DND-41 (cell line): ENCODE data around the gene CDK19.

Experiments
- EZH2 ChIP-seq: IDR thresholded peaks from 3 replicates; pipeline ENCODE4 v1.6.1; 2012; ENCODE audit warnings: borderline replicate concordance, low read depth, mild to moderate bottlenecking, moderate library complexity, low read length, inconsistent platforms; ENCODE audit not compliant: severe bottlenecking
- TF ChIP-seq, protein P1 (sequence below): IDR thresholded peaks from 2 replicates; pipeline ENCODE4 v1.5.1; 2012; ENCODE audit warnings: borderline replicate concordance, low read length, moderate library complexity, mild to moderate bottlenecking; ENCODE audit not compliant: poor library complexity, severe bottlenecking; ENCODE audit errors: extremely low read depth

DNA sequence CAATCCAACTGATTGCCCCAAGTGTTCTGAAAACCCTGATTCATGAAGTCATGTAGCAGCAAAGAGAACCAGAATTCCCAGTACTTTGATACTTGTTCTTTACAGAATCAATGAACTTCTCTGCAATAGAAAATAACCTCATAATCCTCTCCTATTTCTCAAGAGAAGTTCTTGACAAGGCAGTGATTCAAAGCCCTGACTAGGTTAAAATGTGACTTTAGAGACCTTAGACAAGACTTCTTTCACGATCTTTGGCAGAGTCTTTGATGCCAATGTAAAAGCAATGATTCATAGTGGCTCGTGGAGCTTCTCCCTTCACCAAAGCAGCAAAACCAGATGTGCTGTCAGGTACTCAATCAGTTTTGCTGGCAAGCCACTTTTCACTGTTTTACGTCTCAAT is 95.2 kb downstream of the CDK19 start:
- TF ChIP-seq, protein P1, sequence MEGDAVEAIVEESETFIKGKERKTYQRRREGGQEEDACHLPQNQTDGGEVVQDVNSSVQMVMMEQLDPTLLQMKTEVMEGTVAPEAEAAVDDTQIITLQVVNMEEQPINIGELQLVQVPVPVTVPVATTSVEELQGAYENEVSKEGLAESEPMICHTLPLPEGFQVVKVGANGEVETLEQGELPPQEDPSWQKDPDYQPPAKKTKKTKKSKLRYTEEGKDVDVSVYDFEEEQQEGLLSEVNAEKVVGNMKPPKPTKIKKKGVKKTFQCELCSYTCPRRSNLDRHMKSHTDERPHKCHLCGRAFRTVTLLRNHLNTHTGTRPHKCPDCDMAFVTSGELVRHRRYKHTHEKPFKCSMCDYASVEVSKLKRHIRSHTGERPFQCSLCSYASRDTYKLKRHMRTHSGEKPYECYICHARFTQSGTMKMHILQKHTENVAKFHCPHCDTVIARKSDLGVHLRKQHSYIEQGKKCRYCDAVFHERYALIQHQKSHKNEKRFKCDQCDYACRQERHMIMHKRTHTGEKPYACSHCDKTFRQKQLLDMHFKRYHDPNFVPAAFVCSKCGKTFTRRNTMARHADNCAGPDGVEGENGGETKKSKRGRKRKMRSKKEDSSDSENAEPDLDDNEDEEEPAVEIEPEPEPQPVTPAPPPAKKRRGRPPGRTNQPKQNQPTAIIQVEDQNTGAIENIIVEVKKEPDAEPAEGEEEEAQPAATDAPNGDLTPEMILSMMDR: no peak
- no peak for TF ChIP-seq EZH2
